Activated CD4-positive, alpha-beta T cell treated with anti-CD3 and anti-CD28 coated beads, Interleukin-2, amount 10 ng/mL, durations not matched to agents 7 days and 5 days (primary cell): Measurements from ENCODE around the gene GAB1. TPM values are rescaled to one million over a fixed set of nuclear protein-coding genes. Genes with fewer than 3 reads are reported as not detected.

ENCODE experiments used
- CTCF ChIA-PET: fragments of 350-600 bp; sonication (Branson Sonifier 250); formaldehyde crosslinking; loops from one replicate; lab custom pipeline; 2021; ENCODE audit warnings: antibody characterized with exemption; lab: Charles Lee
- POLR2A ChIA-PET: fragments of 350-600 bp; sonication (Branson Sonifier 250); formaldehyde crosslinking; loops from one replicate; lab custom pipeline; 2021; ENCODE audit warnings: antibody characterized with exemption; lab: Charles Lee
- DNase-seq: peaks from one replicate; pipeline ENCODE4 v3.0.0-alpha.2; 2020
- H3K27ac Mint-ChIP-seq: one replicate; pipeline ENCODE4 v1.8.0; 2021; ENCODE audit warnings: mild to moderate bottlenecking, moderate library complexity, mixed read lengths
- H3K27me3 Mint-ChIP-seq: one replicate; pipeline ENCODE4 v1.8.0; 2021; ENCODE audit warnings: mixed read lengths
- H3K36me3 Mint-ChIP-seq: one replicate; pipeline ENCODE4 v1.8.0; 2021; ENCODE audit warnings: low read depth, mixed read lengths
- H3K4me1 Mint-ChIP-seq: one replicate; pipeline ENCODE4 v1.8.0; 2021; ENCODE audit warnings: mixed read lengths
- H3K4me3 Mint-ChIP-seq: one replicate; pipeline ENCODE4 v1.8.0; 2021; ENCODE audit warnings: mild to moderate bottlenecking, moderate library complexity, mixed read lengths
- H3K9me3 Mint-ChIP-seq: one replicate; pipeline ENCODE4 v1.8.0; 2021; ENCODE audit warnings: mixed read lengths
- total RNA-seq, 2 experiments: library from RNA; stranded (reverse); gene quantifications; one replicate each; pipeline ENCODE4 v1.2.3, GENCODE V29; 2021

GAB1 gene
- total RNA-seq, 2 experiments from 2014 or later: 0.60 to 0.75 TPM

DNA sequence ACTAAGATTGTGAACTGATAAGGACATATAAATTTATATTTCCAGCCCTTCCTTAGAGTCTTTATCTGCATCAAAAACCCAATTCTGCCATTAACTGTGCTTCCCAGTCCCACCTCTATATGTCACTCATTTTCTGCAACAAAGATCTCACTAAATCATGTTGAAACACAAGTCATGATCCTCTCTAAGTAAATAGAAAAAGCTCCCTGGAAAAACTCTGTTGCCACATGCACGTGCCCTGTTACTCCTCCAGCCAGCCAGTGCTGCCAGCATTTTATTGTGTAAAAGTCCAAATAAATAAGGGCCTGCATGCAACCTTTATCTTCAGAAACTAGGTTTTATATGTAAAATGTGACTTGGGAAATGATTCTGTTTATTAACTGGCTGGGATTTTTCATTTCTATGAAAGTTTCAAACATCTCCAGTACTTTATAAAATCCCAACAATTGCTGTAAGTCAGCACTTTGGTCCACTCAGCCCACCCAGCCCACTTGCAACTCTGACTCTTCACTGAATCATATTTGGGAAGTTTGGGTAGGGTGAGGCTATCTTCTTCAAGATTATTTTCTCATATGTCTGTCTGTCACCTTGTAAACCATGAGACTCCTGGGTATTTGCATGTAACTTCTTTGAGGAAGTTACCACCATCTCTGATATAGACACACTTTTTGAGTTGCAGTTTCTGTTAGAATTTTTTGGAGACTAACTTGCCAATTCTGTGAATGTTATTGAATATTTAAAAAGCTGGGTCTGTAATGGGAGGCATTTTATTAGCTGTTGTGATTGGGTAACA is 136.9 kb downstream of the GAB1 start:
- Mint-ChIP-seq H3K27ac (no peak overlapping the region), H3K4me3 (no peak overlapping the region), H3K27me3 (no peaks in the 10 kb centered on the region), H3K36me3 (no peaks in the 10 kb centered on the region), H3K4me1 (no peaks in the 10 kb centered on the region), H3K9me3 (no peaks in the 10 kb centered on the region)
- no peak for DNase-seq
- ChIA-PET POLR2A (no interaction called here), CTCF (interaction anchor here (0.7 kb wide), 1 partner anchor 76 kb away, joined by 3 read pairs; no protein-coding TSS in a partner anchor)

DNA sequence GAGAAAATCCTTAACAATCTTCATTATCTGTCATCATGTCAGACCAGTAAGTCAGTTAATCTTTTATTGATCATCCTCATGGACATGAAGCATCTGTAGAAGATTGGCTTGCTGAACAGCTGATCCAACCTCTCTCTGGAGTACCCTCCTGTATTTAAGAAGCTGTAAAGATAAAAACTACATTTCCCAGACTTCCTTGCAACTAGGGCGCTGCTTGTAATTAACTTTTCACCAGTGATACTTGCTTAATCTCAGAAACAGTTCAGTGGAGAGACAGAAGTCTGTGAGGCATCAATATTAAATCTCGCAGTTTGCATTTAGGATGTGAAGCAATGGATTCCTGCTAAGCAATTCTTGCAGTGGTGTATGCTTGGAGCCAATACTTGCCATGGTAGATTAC is 140.8 kb downstream of the GAB1 start:
- Mint-ChIP-seq H3K27ac (no peak overlapping the region), H3K27me3 (peaks cover 5% of the 10 kb centered on the region), H3K4me3 (no peak overlapping the region), H3K4me1 (no peaks in the 10 kb centered on the region), H3K9me3 (no peaks in the 10 kb centered on the region), H3K36me3 (no peaks in the 10 kb centered on the region)
- POLR2A ChIA-PET: no interaction called here
- CTCF ChIA-PET: no interaction called here
- no peak for DNase-seq

GRCh38 chr4:143481361-143481760 is 144.7 kb downstream of the GAB1 start:
- Mint-ChIP-seq H3K27me3 (peaks cover 15% of the 10 kb centered on the region), H3K36me3 (no peaks in the 10 kb centered on the region), H3K9me3 (no peaks in the 10 kb centered on the region), H3K27ac (no peak overlapping the region), H3K4me1 (no peaks in the 10 kb centered on the region), H3K4me3 (no peak overlapping the region)
- ChIA-PET CTCF (no interaction called here), POLR2A (no interaction called here)
- DNase-seq: no peak

DNA sequence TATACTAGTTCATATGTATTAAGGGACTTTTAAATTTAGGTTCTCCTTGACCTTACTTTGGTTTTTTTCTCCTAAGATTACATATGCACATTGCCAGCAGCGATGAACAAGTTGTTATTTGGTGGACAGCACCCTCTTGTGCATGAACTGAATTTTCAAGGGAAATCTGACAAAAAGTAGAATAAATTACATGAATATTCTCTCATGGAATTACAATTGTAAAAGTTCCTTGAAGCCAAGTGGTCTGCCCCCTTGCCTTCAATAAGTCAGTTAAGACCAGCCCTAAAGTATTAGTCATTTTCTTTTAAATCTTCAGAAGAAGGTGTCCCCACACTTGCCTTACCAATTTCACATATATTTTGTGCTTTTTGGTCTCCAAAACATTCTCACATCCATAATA is 146.2 kb downstream of the GAB1 start:
- Mint-ChIP-seq H3K4me3 (no peak overlapping the region), H3K36me3 (no peaks in the 10 kb centered on the region), H3K27me3 (peaks cover 15% of the 10 kb centered on the region), H3K9me3 (no peaks in the 10 kb centered on the region), H3K4me1 (no peaks in the 10 kb centered on the region), H3K27ac (no peak overlapping the region)
- DNase-seq: no peak
- POLR2A ChIA-PET: no interaction called here
- CTCF ChIA-PET: interaction anchor here (0.7 kb wide), 1 partner anchor 12 kb away, joined by 3 read pairs; no protein-coding TSS in a partner anchor

- no peak for DNase-seq
- no peak overlapping the region for H3K27ac Mint-ChIP-seq
- H3K27me3 Mint-ChIP-seq: peaks cover 11% of the 10 kb centered on the region
- ChIA-PET POLR2A (no interaction called here), CTCF (no interaction called here)
- no peaks in the 10 kb centered on the region for H3K9me3 Mint-ChIP-seq
- H3K4me1 Mint-ChIP-seq: no peaks in the 10 kb centered on the region
- H3K4me3 Mint-ChIP-seq: no peak overlapping the region
- no peaks in the 10 kb centered on the region for H3K36me3 Mint-ChIP-seq
Measured at GRCh38 chr4:143486314-143486713, 149.6 kb downstream of the GAB1 start.

DNA sequence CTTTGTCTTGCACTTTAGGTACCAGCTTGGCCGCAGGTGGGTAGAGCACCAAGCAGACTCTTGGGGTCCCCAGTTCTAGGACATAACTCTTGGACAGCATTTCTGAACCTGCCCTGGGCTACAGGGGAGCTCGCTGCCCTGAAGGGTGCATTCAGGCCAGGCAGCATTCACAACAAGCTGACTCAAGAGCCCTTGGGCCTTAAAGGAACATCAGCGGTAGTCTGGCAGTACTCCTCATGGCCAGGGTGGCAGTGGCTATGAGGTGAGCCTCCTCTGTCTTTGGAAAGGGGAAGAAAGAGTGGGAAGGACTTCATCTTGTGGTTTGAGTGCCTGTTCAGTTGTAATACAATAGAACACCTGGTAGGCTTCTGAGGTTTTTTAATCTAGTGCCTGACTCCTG is 152.0 kb downstream of the GAB1 start:
- no peak overlapping the region for H3K27ac Mint-ChIP-seq
- POLR2A ChIA-PET: no interaction called here
- no peaks in the 10 kb centered on the region for H3K4me1 Mint-ChIP-seq
- peaks cover 10% of the 10 kb centered on the region for H3K27me3 Mint-ChIP-seq
- no peak for DNase-seq
- no peaks in the 10 kb centered on the region for H3K36me3 Mint-ChIP-seq
- H3K9me3 Mint-ChIP-seq: no peaks in the 10 kb centered on the region
- CTCF ChIA-PET: no interaction called here
- no peak overlapping the region for H3K4me3 Mint-ChIP-seq

GRCh38 chr4:143489106-143489505 is 152.4 kb downstream of the GAB1 start:
- H3K4me3 Mint-ChIP-seq: no peak overlapping the region
- no peak for DNase-seq
- ChIA-PET POLR2A (no interaction called here), CTCF (no interaction called here)
- peaks cover 10% of the 10 kb centered on the region for H3K27me3 Mint-ChIP-seq
- H3K4me1 Mint-ChIP-seq: no peaks in the 10 kb centered on the region
- H3K36me3 Mint-ChIP-seq: no peaks in the 10 kb centered on the region
- no peaks in the 10 kb centered on the region for H3K9me3 Mint-ChIP-seq
- no peak overlapping the region for H3K27ac Mint-ChIP-seq

GRCh38 chr4:143498021-143498420 is 161.3 kb downstream of the GAB1 start:
- CTCF ChIA-PET: no interaction called here
- peaks cover 3% of the 10 kb centered on the region for H3K9me3 Mint-ChIP-seq
- H3K27me3 Mint-ChIP-seq: no peaks in the 10 kb centered on the region
- no peak overlapping the region for H3K4me3 Mint-ChIP-seq
- H3K36me3 Mint-ChIP-seq: no peaks in the 10 kb centered on the region
- no peak for DNase-seq
- POLR2A ChIA-PET: no interaction called here
- no peaks in the 10 kb centered on the region for H3K4me1 Mint-ChIP-seq
- no peak overlapping the region for H3K27ac Mint-ChIP-seq

GRCh38 chr4:143502231-143502630 is 165.6 kb downstream of the GAB1 start:
- H3K27me3 Mint-ChIP-seq: no peaks in the 10 kb centered on the region
- DNase-seq: no peak
- H3K36me3 Mint-ChIP-seq: no peaks in the 10 kb centered on the region
- no peak overlapping the region for H3K4me3 Mint-ChIP-seq
- CTCF ChIA-PET: no interaction called here
- H3K27ac Mint-ChIP-seq: no peak overlapping the region
- no peaks in the 10 kb centered on the region for H3K4me1 Mint-ChIP-seq
- peaks cover 3% of the 10 kb centered on the region for H3K9me3 Mint-ChIP-seq
- POLR2A ChIA-PET: no interaction called here

GRCh38 chr4:143506031-143506430 is 169.4 kb downstream of the GAB1 start:
- H3K9me3 Mint-ChIP-seq: peaks cover 2% of the 10 kb centered on the region
- H3K27me3 Mint-ChIP-seq: peaks cover 20% of the 10 kb centered on the region
- no peak overlapping the region for H3K4me3 Mint-ChIP-seq
- H3K27ac Mint-ChIP-seq: no peak overlapping the region
- DNase-seq: no peak
- POLR2A ChIA-PET: no interaction called here
- CTCF ChIA-PET: no interaction called here
- H3K36me3 Mint-ChIP-seq: no peaks in the 10 kb centered on the region
- no peaks in the 10 kb centered on the region for H3K4me1 Mint-ChIP-seq

DNA sequence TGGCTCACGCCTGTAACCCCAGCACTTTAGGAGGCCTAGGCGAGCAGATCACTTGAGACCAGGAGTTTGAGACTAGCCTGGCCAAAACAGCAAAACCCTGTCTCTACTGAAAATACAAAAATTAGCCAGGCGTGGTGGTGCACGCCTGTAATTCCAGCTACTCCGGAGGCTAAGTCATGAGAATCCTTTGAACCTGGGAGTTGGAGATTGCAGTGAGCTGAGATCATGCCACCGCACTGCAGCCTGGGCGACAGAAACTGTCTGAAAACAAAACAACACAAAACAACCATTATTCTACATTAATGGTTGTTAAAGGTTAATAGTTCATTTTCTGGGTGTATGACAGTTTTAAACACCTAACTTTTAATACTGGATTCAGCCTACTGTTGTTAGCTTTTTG is 175.2 kb downstream of the GAB1 start:
- ChIA-PET POLR2A (no interaction called here), CTCF (interaction anchor here (1.2 kb wide), 1 partner anchor 12 kb away, joined by 3 read pairs; no protein-coding TSS in a partner anchor)
- H3K36me3 Mint-ChIP-seq: peaks cover 13% of the 10 kb centered on the region
- H3K4me3 Mint-ChIP-seq: no peak overlapping the region
- H3K9me3 Mint-ChIP-seq: no peaks in the 10 kb centered on the region
- H3K27me3 Mint-ChIP-seq: peaks cover 20% of the 10 kb centered on the region
- H3K4me1 Mint-ChIP-seq: peaks cover 22% of the 10 kb centered on the region
- H3K27ac Mint-ChIP-seq: no peak overlapping the region
- DNase-seq: no peak

GRCh38 chr4:143512978-143513313 is 176.3 kb downstream of the GAB1 start:
- H3K27ac Mint-ChIP-seq: peak overlapping the region; percentile 98
- H3K4me1 Mint-ChIP-seq: peaks cover 33% of the 10 kb centered on the region
- DNase-seq: no peak
- H3K4me3 Mint-ChIP-seq: peak overlapping the region; percentile 91
- CTCF ChIA-PET: no interaction called here
- no peaks in the 10 kb centered on the region for H3K9me3 Mint-ChIP-seq
- peaks cover 21% of the 10 kb centered on the region for H3K36me3 Mint-ChIP-seq
- H3K27me3 Mint-ChIP-seq: peaks cover 16% of the 10 kb centered on the region
- POLR2A ChIA-PET: interaction anchor here (0.6 to 0.7 kb wide), 2 partner anchors 16 to 296 kb away, joined by 4 read pairs; no protein-coding TSS in a partner anchor

DNA sequence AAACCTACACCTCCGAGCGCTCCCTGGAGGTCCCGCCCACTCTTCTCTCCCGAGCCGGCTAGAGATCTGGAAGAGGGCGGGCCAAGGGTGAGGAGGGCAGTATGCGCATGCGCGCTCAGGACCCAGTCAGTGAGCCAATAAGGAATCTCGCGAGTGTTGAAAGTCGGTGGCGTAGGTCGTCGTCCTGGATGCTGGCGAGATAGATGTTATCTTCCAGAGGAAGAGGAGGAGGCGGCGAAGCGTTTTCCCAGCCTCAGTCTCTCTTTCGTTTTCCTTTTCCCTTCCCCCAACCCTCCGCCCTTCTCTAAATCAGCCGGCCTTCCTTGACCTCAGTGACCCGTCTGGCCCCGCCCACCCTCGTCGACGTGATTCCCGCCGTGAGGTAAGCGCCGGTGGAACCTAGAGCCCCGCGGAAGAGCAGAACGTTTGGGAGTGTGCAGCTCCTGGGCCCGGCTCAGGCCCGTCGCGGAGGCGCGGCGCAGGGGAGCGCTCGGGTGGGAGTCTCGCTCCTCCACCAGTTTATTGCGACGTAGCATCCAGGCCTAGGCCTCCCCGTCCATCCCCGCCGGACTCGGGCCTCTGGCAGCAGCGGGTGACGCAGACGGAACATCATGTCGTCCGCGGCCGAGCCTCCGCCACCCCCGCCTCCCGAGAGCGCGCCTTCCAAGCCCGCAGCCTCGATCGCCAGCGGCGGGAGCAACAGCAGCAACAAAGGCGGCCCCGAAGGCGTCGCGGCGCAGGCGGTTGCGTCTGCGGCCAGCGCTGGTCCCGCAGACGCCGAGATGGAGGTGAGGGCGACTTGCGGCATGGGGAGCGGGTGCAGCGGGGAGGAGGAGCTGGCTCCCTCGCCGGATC is 176.9 kb downstream of the GAB1 start, which contains the start of gene SMARCA5:
TSS of gene SMARCA5 (plus strand) at position 389 of the 855 bp plus-strand sequence. CDS start at position 612, 223 bp downstream.
- ChIA-PET POLR2A (interaction anchor here (0.6 to 0.7 kb wide), 2 partner anchors 16 to 296 kb away, joined by 4 read pairs; no protein-coding TSS in a partner anchor), CTCF (interaction anchor here (1.3 kb wide), 1 partner anchor 14 kb away, joined by 5 read pairs; no protein-coding TSS in a partner anchor)
- H3K9me3 Mint-ChIP-seq: no peaks in the 10 kb centered on the region
- H3K4me3 Mint-ChIP-seq: peak within 1 kb of the TSS; percentile 91
- DNase-seq: peak; percentile 96
- peak within 1 kb of the TSS; percentile 98 for H3K27ac Mint-ChIP-seq
- peaks cover 13% of the 10 kb centered on the region for H3K27me3 Mint-ChIP-seq
- H3K36me3 Mint-ChIP-seq: peaks cover 21% of the 10 kb centered on the region
- peaks cover 34% of the 10 kb centered on the region for H3K4me1 Mint-ChIP-seq
